Activated T-cell treated with anti-CD3 and anti-CD28 coated beads for 48 hours (primary cell): ENCODE results near the gene ANKS1B.
"Not testable (repeated sequence)": the region's sequence is repeated elsewhere in the genome, so short reads cannot be mapped to it uniquely, and the experiment has no call there.

Source experiments
- DNase-seq: peaks from one replicate; pipeline ENCODE4 v3.0.0-alpha.2; 2020; ENCODE audit warnings: low read depth

Gene ANKS1B

DNA sequence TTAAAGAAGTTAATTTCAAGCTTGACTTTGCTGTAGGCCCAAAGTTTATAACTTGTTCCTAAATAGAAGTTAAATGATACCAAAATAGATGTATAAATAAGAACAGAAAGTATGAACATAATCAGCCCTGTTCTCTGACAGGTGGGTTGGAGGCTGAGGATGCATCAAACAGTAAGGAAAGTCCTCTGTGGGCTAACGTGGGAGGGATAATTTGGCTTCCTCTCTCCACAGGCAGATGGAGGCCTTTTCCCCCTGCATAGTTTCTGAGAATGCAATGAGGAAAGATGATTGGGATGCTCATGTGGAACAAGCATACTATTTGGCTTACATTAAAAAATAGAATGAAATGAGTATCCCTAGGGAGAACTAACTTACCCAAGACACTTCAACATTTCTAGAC lies 280.7 kb downstream of the ANKS1B start:
- DNase-seq = no peak

DNA sequence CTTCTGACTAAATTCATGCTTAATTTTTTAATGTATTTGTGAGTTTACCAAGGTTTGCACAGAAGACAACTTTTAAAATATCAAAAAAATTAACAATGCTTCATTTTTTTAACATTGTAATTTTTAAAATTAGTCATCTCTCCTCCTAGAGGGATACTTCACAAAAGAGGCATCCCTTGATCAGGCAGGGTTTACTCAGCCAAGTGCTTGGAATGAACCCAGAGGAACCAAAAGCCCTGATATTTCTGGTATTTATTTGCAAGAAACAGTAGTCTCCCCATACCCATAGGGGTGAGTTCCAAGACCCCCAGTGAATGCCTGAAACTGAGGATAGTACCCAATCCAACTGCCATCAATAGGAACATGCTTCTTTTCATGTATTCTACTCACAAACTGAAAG lies 284.7 kb downstream of the ANKS1B start:
- DNase-seq = no peak

DNA sequence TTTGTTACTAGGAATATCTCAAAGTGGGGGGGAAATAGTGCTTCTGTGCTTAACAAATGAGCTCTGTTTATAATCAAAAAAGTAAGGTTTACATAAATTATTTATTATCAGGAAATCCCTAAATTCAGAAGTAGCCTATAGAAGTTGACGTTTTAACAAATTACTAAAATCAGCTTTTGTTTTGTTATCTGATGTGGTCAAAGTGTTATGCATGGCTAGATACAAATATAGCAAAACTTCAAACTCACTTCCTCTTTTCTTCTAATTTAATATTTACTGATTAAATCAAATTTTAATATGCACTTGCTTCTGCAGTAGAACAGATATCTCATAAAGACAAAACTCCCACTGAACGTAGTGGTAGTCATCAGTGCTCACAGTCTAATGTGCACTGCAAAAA lies 289.7 kb downstream of the ANKS1B start:
- DNase-seq = no peak

DNA sequence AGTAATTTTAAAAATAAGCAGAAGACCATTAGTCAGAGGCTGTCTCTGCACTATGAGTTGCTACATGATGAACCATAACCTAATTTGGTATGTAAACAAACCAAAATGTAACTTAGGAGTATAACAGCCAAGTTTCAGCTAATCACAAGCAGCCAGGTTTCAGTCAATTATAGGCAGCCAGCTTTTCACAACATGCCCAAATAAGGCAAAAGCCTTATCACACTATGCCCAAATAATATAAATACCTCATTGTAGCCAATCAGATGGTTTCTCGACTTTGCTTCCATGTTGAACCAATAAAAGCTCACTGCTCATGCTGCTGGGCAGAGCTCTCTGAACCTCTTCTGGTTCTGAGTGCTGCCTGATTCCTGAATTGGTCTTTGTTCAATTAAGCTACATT lies 298.6 kb downstream of the ANKS1B start:
- no peak for DNase-seq

DNA sequence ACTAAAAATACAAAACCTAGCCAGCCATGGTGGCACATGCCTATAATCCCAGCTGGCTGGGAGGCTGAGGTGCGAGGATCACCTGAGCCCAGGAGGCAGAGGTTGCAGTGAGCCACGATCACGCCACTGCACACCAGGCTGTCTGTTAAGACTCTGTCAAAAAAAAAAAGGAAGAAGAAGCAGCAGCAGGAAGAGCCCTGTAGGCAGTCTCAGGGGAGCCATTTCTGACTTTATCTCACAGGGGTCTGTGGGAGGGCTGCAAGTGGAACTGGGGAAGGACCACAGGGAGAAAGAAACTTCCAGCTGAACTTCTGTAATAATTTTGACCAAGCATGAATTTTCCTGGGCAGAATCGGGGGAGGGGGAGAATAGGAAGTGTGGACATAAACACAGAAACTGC lies 304.5 kb downstream of the ANKS1B start:
- DNase-seq = no peak

DNA sequence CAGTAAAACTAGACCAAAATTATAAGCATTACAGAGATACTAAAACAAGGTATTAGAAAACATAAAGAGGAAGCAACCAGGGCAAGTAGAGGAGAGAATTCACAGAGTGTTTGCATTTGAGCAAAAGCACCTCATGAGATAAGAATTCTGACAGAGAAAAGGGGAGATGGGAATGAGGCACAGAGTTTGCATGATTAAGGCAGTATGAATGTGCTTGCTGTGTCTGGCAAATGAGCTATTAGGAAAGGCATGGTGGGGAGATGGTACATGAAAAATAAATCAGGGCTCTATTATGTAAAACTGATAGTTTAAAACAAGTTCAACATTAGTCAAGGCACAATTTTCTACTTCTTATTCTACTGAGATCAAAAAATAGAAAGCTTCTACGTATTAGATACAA lies 314.1 kb downstream of the ANKS1B start:
- no peak for DNase-seq

DNA sequence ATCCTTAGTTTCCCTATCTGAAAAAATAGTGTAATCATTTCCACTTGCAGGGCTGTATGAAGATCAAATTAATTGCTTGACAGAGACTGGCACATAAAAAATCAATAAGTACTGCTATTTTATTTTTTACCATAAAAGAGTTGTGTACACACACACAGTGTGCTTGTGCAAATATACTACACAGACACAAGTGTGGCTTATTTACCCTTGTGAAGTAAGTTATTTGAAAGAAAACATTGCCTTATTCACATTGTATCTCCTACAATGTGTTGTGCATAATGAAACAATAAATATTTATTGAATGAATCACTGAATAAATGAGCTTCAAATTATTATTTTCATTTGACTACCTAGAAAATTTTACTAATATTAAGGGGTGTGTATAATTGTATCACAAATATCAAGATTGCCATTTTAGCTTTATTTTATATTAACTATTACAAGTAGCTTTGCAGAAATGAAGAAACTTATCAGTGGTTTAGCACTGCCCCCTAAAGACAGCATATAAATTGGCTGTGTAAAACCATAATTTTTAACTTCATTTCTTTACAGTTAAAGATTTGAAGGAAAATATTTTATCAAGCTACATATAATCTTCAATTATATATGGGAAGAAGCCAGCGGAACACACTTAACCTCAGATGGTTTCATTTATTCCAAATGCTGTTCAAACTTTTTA lies 325.9 kb downstream of the ANKS1B start:
- DNase-seq = no peak

DNA sequence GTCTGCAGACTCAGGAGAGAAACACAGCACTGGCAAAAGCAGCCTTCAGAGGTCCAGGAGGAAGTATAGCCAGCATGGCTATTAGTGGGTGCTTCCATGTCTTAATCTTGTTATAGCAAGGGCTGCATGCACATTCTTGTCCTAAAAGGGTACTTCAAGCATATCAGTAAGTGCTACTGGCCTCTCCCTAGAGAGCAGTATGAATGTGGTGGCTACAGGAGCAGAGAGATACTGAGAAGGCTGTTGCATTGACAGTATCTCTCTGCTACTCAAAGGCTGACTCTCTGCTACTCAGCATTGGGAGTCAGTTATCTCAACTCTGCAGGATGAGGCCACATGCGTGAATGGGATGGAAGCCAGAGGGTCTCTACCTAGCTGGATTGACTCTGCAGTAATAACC lies 335.2 kb downstream of the ANKS1B start:
- DNase-seq = no peak

DNA sequence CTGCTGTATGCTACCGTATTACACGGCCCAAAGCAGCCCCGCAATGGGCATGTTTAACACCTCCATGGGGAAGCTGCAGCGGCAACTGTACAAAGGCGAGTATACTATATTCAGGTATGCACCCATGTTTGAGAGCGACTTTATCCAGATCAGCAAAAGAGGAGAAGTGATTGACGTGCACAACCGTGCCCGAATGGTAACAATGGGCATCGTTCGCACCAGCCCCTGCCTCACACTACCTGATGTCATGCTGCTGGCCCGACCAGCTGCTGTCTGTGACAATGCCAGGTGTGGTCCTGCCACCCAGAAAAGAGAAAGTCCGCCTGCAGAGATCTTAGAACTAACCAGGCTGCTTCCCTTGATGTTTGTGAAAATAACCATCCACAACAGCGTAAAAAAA lies 336.6 kb downstream of the ANKS1B start:
- no peak for DNase-seq

DNA sequence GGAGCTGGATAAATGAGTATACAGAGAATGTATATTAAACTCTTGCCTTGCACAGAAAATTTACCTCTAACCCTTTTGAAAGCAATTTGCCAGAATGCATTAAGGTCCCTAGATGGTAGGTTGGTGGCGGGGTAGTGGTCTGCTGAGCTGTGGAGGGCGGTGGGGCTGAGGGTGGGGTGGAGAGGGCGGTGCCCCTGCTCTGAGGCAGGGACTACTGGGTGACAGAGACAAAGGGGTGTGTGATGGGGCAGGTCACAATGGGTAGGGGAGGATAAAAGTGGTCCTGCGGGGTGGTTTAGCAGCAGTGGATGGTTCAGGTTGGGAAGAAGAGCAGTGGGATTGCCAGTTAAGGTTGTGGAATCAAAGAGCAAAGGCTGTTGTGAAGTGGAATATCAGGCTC lies 337.3 kb downstream of the ANKS1B start, which contains the start of gene GARIN6:
TSS of gene GARIN6 (plus strand) at position 301 of the 400 bp plus-strand sequence. CDS start 422 bp downstream, outside the sequence.
- no peak for DNase-seq

DNA sequence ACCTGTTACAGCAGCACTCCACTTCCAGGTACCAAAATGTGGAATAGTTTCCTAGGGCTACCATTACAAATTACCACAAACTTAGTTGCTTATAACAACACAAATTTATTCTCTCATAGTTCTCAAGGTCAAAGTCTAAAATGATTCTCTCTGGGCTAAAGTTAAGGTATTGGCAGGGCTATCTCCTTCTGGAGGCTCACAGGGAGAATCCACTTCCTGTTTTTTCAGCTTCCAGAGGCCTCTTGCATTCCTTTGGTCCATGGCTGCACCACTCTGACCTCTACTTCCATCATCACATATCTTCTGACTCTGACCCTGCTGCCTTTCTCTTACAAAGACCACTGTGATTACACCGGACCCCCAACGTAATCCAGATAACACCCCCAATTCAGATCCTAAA lies 340.1 kb downstream of the ANKS1B start:
- DNase-seq = no peak

DNA sequence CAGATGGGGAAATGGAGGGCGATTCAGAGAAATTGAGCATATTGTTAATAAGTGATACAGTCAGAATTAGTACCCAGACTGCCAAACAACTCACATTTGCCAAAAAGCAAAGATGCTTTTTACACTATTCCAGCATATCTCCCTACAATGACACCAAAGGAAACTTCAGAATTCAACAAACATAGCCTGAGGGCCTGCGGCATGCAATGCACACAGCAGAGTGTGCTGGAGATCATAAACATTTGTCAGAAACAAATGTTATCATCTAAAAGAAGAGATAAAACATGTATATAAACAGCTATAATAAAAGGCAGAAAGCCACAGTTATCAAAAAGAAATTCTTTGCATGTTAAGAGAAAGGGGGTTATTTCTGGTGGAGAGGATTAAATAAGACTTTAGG lies 357.3 kb downstream of the ANKS1B start:
- no peak for DNase-seq

DNA sequence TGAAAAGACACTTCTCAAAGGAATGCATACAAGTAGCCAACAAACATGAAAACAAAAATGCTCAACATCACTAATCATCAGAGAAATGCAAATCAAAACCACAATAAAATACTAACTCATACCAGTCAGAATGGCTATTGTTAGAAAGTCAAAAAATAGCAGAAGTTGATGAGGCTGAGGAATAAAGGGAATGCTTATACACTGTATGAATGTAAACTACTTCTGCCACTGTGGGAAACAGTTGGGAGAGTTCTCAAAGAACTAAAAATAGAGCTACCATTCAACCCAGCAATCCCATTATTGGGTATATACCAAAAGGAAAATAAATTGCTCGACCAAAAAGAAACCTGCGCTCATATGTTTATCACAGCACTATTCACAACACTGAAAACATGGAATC lies 360.1 kb downstream of the ANKS1B start:
- not testable (repeated sequence) for DNase-seq

DNA sequence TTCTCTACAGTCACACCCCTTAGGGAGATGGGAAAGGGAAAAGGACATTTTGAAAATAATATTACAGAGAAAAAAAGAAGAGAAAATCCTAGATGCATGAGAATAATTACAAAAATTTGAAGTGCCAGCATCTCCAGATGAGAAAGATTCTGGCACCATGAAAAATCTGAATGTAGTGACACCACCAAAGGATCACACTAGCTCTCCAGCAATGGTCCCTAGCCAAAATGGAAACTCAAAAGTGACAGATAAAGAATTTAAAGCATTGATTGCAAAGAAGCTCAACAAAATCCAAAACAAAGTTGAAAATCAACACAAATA lies 364.6 kb downstream of the ANKS1B start:
- no peak for DNase-seq

DNA sequence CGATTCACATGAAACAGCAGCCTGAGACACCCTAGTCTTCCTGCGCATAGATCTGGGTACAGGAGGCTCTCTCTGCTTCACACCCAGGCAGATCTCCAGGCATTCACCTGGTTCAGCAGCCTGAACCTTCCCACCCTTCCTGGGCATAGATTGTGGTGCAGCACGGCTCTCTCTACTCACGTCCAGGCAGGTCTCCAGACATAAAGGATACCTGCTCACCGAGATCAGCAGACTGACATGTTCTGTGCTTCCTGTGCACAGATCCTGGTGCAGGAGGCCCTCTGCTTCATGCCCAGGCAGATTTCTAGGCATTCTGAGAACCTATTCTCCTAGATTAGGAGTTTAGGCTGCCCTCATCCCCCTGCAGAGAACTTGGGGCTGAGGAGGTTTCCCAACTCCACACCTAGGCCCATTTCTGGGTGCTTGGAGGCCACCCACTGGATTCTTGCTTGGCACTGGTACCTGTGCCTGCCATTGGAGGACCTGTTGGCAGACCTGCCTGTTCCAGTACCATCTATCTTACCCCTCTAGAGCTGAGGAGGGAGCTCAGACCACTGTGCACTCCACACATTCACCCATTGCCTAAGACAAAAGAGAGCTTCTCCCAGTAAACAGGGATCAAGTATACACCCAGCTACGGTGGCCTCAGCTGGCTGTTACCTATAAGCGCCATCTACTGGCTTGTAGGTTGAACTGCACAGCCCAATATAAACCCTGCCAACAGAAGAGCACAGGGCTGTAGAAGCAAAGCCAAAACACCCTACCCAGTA lies 365.2 kb downstream of the ANKS1B start:
- no peak for DNase-seq

DNA sequence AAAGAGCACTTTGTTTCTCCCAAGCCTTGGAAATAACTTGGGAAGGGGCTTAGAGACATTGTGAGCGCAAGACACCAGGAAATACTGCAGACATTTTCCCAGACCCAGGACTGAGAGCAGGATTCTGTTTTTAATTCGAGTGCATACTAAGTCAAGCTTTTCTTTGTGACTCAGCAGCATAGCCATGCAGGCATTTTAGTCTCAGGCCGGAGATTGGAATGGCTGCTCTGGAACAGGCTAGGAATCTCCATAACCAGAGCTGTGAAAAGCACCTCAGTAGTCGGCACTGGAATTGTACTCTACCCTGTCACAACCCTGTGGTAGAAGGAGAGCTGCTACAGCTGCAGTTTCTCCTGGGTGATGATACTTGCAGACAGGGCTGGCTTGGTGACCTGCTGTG lies 366.1 kb downstream of the ANKS1B start:
- no peak for DNase-seq

DNA sequence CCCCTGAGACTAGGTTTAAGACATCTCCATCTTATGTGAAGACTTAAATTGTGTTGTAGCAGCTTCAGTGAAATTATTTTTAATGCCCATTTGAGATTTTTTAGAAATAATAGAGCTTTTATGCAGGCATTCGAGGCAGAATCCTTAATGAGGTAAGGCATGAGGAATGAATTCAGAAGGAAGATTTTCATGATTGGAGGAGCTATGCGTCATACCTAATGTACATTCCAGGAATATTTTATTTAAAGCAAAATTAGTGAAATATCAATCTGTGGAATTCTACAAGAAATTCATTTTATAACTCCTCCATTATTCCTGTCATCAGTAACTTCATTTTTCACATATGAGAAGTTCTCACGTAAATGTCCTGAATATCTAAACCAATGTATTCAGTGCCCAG lies 373.1 kb downstream of the ANKS1B start:
- no peak for DNase-seq

DNA sequence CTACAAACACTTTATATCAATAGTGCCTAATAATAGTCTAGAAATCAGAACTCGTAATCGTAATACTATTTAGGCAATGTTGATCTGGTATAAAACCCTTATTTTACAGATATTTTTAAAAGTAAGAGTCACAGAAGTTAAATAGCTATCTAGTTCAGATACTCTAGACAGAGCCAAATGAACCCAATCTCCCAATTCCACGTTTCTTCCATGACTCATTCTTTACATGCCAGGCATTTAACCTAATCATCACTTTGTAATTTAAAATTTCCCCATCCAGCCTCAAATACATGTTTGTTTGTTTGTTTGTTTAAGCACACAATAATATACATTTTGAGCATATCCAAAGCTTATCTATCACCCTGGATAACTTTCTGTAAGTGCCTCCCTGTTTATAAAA lies 373.6 kb downstream of the ANKS1B start:
- DNase-seq = no peak

DNA sequence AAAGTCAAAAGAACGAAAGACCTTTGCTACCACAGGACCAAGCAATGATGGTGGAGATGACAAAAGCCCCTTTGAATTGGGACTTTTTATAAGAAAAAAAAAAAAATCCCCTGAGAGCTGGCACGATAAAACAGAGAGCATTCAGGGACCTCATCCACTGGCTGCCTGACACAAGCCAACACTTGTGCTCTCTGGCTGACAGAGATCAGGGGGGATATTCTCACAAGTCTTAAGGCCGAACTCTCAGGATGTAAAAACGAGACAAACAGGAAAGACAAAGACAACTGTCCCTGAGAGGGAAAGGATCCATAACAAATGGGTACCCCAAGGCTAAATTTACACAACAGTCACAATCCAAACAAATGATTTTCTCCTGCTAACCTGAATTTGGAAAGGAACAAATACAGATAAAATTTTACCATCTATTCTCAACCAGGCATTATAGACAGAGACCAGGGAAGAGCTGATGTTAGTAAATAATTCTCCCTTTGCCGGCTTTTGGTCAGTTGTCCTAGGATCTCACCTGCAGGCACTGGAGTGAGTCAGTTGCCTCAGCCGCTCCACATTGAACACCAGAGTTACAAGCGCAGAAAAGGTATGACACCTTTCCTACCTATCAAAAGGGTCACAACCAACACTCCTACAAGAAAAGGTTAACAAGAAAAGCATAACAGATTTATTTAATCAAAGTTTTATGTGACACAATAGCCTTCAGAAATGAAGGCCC lies 375.1 kb downstream of the ANKS1B start:
- DNase-seq = no peak

DNA sequence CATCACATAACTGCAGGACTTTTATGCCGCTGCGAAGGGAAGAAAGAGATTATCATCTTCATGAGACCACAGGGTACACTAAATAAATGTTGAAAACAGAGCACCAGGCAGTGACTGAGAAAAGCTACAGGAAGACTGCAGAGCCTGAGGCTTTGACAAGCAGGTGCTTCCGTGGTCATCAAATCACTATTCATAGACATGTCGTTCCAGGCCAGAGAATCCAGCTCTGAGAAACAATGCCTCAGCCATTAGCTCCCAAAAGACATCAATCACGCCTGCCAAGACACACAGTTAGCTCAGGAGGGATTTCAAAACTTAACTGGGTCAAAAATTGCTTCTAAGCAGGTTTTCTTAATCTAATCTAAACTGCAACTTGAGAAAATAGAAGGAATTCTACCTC lies 384.3 kb downstream of the ANKS1B start:
- DNase-seq = no peak

DNA sequence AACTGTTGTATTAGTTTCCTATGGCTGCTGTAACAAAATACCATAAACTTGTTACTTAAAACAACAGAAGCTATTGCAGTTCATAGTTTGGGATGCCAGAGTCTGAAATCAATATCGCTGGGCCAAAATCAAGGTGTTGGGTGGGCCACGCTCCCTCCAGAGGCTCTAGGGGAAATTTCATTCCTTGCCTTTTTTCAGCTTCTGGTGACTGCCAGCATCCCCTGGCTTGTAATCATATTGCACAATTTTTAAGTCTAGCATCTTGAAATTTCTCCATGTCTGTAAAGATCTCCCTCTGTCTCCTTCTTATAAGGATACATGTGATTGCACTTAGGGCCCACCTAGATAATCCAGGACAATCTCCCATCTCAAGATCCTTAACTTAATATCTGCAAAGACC lies 386.0 kb downstream of the ANKS1B start:
- DNase-seq = no peak

DNA sequence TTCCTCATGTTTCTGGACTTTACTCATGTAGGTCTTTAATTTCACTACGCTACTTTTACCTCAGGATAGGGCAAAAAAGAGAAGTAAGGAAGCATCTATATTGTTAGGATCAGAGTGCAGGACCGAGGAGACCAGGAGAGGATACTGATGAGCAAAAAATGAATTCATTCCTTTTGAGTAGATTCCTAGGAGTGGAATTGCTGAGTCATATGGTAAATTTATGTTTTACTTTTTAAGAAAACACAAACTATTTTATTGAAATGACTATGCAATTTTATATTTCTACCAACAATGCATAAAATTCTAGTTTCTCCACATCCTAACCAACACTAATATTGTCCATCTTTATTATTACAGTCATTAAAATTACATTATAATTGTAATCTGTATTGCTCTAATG lies 388.0 kb downstream of the ANKS1B start:
- DNase-seq = no peak

DNA sequence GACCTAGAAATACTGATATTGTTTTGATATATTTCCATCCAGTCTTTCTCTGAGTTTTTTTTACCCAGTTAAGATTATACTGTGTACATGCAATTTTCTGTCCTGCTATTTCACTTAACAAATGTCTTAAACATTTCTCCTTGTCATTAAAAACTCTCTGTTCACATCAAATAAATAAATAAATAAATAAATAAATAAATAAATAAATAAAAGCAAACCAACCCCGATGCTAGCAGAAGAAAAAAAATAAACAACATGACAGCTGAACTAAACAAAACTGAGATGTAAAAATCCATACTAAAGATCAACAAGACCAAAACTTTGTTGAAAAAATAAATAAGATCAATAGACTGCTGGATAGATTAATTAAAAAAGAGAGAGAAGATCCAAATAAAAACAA lies 407.6 kb downstream of the ANKS1B start:
- not testable (repeated sequence) for DNase-seq
